H9 (cell line): ENCODE results near the gene F13A1. TPM values are rescaled to one million over a fixed set of nuclear protein-coding genes. Genes with fewer than 3 reads are reported as not detected.

Experiments
- DNase-seq: peaks from one replicate; pipeline ENCODE4 v3.0.0-alpha.2; 2017
- H2AFZ ChIP-seq: one replicate; pipeline ENCODE4 v1.6.1; 2013; ENCODE audit warnings: mild to moderate bottlenecking, low read length, control low read depth, moderate library complexity
- H2AK5ac ChIP-seq: 2 replicates; pipeline ENCODE4 v1.6.1; 2013; ENCODE audit warnings: low read length, control low read depth, mixed read lengths; ENCODE audit not compliant: insufficient read length
- H2BK120ac ChIP-seq: one replicate; pipeline ENCODE4 v1.6.1; 2013; ENCODE audit warnings: low read depth, mild to moderate bottlenecking, low read length, control low read depth, inconsistent platforms; ENCODE audit not compliant: poor library complexity, severe bottlenecking
- H2BK12ac ChIP-seq: 2 replicates; pipeline ENCODE4 v1.6.1; 2013; ENCODE audit warnings: low read length, control low read depth, mixed read lengths, low read depth; ENCODE audit not compliant: insufficient read length
- H2BK15ac ChIP-seq: 2 replicates; pipeline ENCODE4 v1.6.1; 2013; ENCODE audit warnings: low read depth, low read length, control low read depth
- H2BK20ac ChIP-seq: one replicate; pipeline ENCODE4 v1.6.1; 2013; ENCODE audit warnings: low read depth, mild to moderate bottlenecking, low read length, control low read depth, inconsistent platforms; ENCODE audit not compliant: poor library complexity, severe bottlenecking
- H2BK5ac ChIP-seq: 2 replicates; pipeline ENCODE4 v1.6.1; 2013; ENCODE audit warnings: low read length, control low read depth, mixed read lengths; ENCODE audit not compliant: insufficient read length
- H3K14ac ChIP-seq: 2 replicates; pipeline ENCODE4 v1.6.1; 2013; ENCODE audit warnings: low read length, control low read depth; ENCODE audit not compliant: insufficient read depth
- H3K18ac ChIP-seq: 2 replicates; pipeline ENCODE4 v1.6.1; 2013; ENCODE audit warnings: low read depth, mild to moderate bottlenecking, mixed read lengths, low read length, control low read depth; ENCODE audit not compliant: insufficient read length
- H3K23ac ChIP-seq: 2 replicates; pipeline ENCODE4 v1.6.1; 2013; ENCODE audit warnings: low read length, control low read depth, mixed read lengths, low read depth; ENCODE audit not compliant: insufficient read length
- H3K23me2 ChIP-seq: 2 replicates; pipeline ENCODE4 v1.6.1; 2013; ENCODE audit warnings: low read depth, mild to moderate bottlenecking, mixed read lengths, low read length, control low read depth; ENCODE audit not compliant: insufficient read length, poor library complexity, severe bottlenecking
- H3K27ac ChIP-seq: 2 replicates; pipeline ENCODE4 v1.5.1; 2013; ENCODE audit warnings: low read length, control low read depth, mixed read lengths, low read depth; ENCODE audit not compliant: insufficient read length
- H3K27me3 ChIP-seq: 2 replicates; pipeline ENCODE4 v1.6.1; 2013; ENCODE audit warnings: low read length, control low read depth, inconsistent platforms; ENCODE audit not compliant: insufficient read depth
- H3K4ac ChIP-seq: 2 replicates; pipeline ENCODE4 v1.6.1; 2013; ENCODE audit warnings: low read depth, mild to moderate bottlenecking, control low read depth, inconsistent platforms, low read length, moderate library complexity
- H3K4me1 ChIP-seq: 2 replicates; pipeline ENCODE4 v1.6.1; 2013; ENCODE audit warnings: low read length, control low read depth, inconsistent platforms; ENCODE audit not compliant: insufficient read depth
- H3K4me2 ChIP-seq: 2 replicates; pipeline ENCODE4 v1.6.1; 2013; ENCODE audit warnings: low read length, control low read depth, mixed read lengths; ENCODE audit not compliant: insufficient read length, insufficient read depth
- H3K56ac ChIP-seq: 2 replicates; pipeline ENCODE4 v1.6.1; 2013; ENCODE audit warnings: low read depth, mild to moderate bottlenecking, mixed read lengths, low read length, control low read depth; ENCODE audit not compliant: insufficient read length
- H3K79me1 ChIP-seq: 2 replicates; pipeline ENCODE4 v1.6.1; 2013; ENCODE audit warnings: low read depth, mild to moderate bottlenecking, moderate library complexity, low read length, control low read depth, inconsistent platforms; ENCODE audit not compliant: insufficient read depth, poor library complexity, severe bottlenecking
- H3K79me2 ChIP-seq: 2 replicates; pipeline ENCODE4 v1.6.1; 2013; ENCODE audit warnings: low read length, control low read depth, inconsistent platforms; ENCODE audit not compliant: insufficient read depth
- H3K9ac ChIP-seq: 2 replicates; pipeline ENCODE4 v1.6.1; 2013; ENCODE audit warnings: low read length, control low read depth, mixed read lengths; ENCODE audit not compliant: insufficient read length; ENCODE audit errors: extremely low read depth
- H3K9me3 ChIP-seq: one replicate; pipeline ENCODE4 v1.6.1; 2013; ENCODE audit warnings: low read depth, low read length, inconsistent platforms; ENCODE audit not compliant: control insufficient read depth
- H3T11ph ChIP-seq: one replicate; pipeline ENCODE4 v1.6.1; 2013; ENCODE audit warnings: mild to moderate bottlenecking, low read length, control low read depth, inconsistent platforms
- H4K20me1 ChIP-seq: one replicate; pipeline ENCODE4 v1.6.1; 2013; ENCODE audit not compliant: control insufficient read depth, insufficient read length, insufficient read depth
- H4K5ac ChIP-seq: 2 replicates; pipeline ENCODE4 v1.6.1; 2013; ENCODE audit warnings: low read depth, mild to moderate bottlenecking, mixed read lengths, low read length, control low read depth; ENCODE audit not compliant: insufficient read length
- H4K8ac ChIP-seq: replicated peaks from 2 replicates; pipeline ENCODE4 v1.6.1; 2013; ENCODE audit warnings: low read length, control low read depth, mixed read lengths, low read depth; ENCODE audit not compliant: insufficient read length
- H4K91ac ChIP-seq: 2 replicates; pipeline ENCODE4 v1.6.1; 2013; ENCODE audit warnings: low read depth, mild to moderate bottlenecking, moderate library complexity, mixed read lengths, low read length, control low read depth; ENCODE audit not compliant: insufficient read length
- H3K27ac Mint-ChIP-seq, 3 experiments: 2 replicates in 2 of 3; 3 replicates in 1 of 3; pipeline ENCODE4 v1.8.0; 2020 to 2021; ENCODE audit warnings: mixed read lengths in 3 of 3, mild to moderate bottlenecking in 1 of 3, moderate library complexity in 1 of 3
- H3K27me3 Mint-ChIP-seq: 2 replicates; pipeline ENCODE4 v1.8.0; 2021; ENCODE audit warnings: low read depth, mild to moderate bottlenecking, moderate library complexity, mixed read lengths
- H3K36me3 Mint-ChIP-seq, 3 experiments: 2 replicates in 2 of 3; 3 replicates in 1 of 3; pipeline ENCODE4 v1.8.0; 2020 to 2021; ENCODE audit warnings: low read depth in 3 of 3, mixed read lengths in 3 of 3; ENCODE audit not compliant: insufficient read depth in 1 of 3
- H3K4me1 Mint-ChIP-seq, 2 experiments: 2 replicates each; pipeline ENCODE4 v1.8.0; 2020; ENCODE audit warnings: mixed read lengths in 2 of 2
- H3K4me3 Mint-ChIP-seq, 2 experiments: 2 replicates in 1 of 2; 3 replicates in 1 of 2; pipeline ENCODE4 v1.8.0; 2020 to 2021; ENCODE audit warnings: mild to moderate bottlenecking in 2 of 2, mixed read lengths in 2 of 2, moderate library complexity in 1 of 2
- H3K9me3 Mint-ChIP-seq, 2 experiments: 2 replicates in 1 of 2; 3 replicates in 1 of 2; pipeline ENCODE4 v1.8.0; 2020; ENCODE audit warnings: mild to moderate bottlenecking in 2 of 2, mixed read lengths in 2 of 2, moderate library complexity in 1 of 2
- WGBS: extraction: QIAGEN DNeasy Blood & Tissue Kit; methylation state at CpG from one replicate; pipeline ENCODE4 v1.1.7; 2013; ENCODE audit warnings: missing lambda C conversion rate, low lambda C conversion rate, mixed read lengths; ENCODE audit not compliant: insufficient read length; ENCODE audit errors: extremely low coverage; 5-methylcytosine and 5-hydroxymethylcytosine counted together
- total RNA-seq: library from RNA; stranded (reverse); gene quantifications from 2 replicates; pipeline ENCODE4 v1.2.1, GENCODE V29; 2021
- TF ChIP-seq, protein P1 (sequence below): fragments of 200-600 bp; sonication (generic); conservative IDR thresholded peaks from 3 replicates; pipeline ENCODE4 v1.8.0; 2021; ENCODE audit warnings: antibody characterized with exemption, mild to moderate bottlenecking

Gene F13A1
- total RNA-seq, 1 experiment from 2014 or later = 0.15 TPM

DNA sequence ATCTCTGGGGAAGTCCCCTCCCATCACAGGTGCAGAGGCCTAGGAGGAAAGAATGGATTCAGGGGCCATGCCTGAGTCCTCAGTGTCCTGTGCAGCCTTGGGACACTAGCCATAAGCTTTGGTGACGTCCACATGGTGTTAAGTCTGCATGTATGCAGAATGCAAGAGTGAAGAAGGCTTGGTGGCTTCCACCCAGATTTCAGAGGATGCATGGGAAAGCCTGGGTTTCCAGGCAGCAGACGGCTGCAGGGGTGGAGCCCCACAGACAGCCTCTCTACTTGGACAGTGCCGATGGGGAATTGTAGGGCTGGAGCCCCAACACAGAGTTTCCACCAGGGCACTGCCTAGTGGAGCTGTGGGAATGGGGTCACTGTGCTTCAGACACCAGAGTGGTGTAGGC is 196.7 kb downstream of the F13A1 start:
- TF ChIP-seq, protein P1, sequence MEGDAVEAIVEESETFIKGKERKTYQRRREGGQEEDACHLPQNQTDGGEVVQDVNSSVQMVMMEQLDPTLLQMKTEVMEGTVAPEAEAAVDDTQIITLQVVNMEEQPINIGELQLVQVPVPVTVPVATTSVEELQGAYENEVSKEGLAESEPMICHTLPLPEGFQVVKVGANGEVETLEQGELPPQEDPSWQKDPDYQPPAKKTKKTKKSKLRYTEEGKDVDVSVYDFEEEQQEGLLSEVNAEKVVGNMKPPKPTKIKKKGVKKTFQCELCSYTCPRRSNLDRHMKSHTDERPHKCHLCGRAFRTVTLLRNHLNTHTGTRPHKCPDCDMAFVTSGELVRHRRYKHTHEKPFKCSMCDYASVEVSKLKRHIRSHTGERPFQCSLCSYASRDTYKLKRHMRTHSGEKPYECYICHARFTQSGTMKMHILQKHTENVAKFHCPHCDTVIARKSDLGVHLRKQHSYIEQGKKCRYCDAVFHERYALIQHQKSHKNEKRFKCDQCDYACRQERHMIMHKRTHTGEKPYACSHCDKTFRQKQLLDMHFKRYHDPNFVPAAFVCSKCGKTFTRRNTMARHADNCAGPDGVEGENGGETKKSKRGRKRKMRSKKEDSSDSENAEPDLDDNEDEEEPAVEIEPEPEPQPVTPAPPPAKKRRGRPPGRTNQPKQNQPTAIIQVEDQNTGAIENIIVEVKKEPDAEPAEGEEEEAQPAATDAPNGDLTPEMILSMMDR = no peak
- H3K36me3 Mint-ChIP-seq = peaks cover 2 to 9% (median 7%) of the 10 kb centered on the region in 3 experiments; a peak in 5 of 7 replicates
- no peaks in the 10 kb centered on the region for H3K27me3 ChIP-seq

More for the DNA sequence above, 196.7 kb downstream of the F13A1 start:
- Histone ChIP-seq H3K27ac (no peak overlapping the region), H3K4me2 (no peak overlapping the region), H2AK5ac (no peak overlapping the region), H4K91ac (no peak overlapping the region), H3K9ac (no peak overlapping the region), H2BK120ac (no peak overlapping the region), H4K20me1 (no peaks in the 10 kb centered on the region), H3K23me2 (no peaks in the 10 kb centered on the region), H3K4me1 (no peaks in the 10 kb centered on the region), H4K8ac (no peak overlapping the region), H3K14ac (no peak overlapping the region), H3K18ac (no peak overlapping the region), H2AFZ (no peak overlapping the region), H2BK12ac (no peak overlapping the region), H3T11ph (no peak overlapping the region), H3K9me3 (no peaks in the 10 kb centered on the region), H2BK15ac (no peak overlapping the region), H3K56ac (no peak overlapping the region), H3K79me1 (no peaks in the 10 kb centered on the region), H2BK5ac (no peak overlapping the region), H3K23ac (no peak overlapping the region), H3K4ac (no peak overlapping the region), H3K79me2 (no peaks in the 10 kb centered on the region), H2BK20ac (no peak overlapping the region), H4K5ac (no peak overlapping the region)
- Mint-ChIP-seq H3K27me3 (peaks cover 6% of the 10 kb centered on the region), H3K9me3 (peaks cover 7 to 10% of the 10 kb centered on the region in 2 experiments; a peak in 4 of 5 replicates), H3K4me1 (no peaks in the 10 kb centered on the region), H3K27ac (no peak overlapping the region), H3K4me3 (no peak overlapping the region)
- DNase-seq = no peak
- no CpG with 5 or more reads among the region's 3 CpGs for WGBS
